ENCODE results near the gene NAP1L4. TPM values are rescaled to one million over a fixed set of nuclear protein-coding genes. Genes with fewer than 3 reads are reported as not detected.

The NAP1L4 gene
- total RNA-seq, 1 experiment from 2014 or later, result 212 TPM

DNA sequence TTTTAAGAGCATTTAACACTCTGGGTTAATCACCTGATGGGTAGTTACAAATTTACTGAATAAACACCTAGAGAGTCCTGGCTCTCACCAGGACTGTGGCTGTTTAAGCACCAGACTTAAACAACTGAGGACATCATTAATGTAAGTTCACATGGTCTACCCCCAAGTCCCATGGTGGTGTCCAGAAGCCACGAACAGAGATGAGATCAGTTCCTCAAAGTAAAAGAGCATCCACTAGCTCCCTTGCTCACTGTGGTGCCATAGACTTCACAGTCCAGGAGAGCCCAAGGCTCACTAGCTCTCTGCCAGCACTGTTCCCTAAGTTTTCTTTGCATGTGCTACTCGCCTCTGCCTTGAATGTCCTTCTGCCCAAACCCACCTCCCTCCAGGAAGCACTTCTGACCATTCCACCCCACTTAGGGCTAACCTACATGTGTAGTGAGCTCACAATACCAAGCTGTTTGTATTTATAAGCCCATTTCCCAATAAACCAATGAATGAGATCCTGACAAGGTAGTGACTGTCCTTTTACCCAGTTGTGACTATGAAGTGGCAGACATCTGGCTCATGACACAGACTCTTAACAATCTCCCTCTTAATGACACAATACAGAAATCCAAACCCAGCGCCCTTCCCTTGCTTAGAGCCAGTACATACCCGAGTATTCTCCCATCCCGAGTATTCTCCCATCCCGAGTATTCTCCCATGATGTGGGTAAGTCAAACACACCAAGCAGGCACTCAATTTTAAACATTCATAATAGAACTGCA is 15.7 kb downstream of the NAP1L4 start:
- H4K20me1 ChIP-seq (ENCODE audit: control insufficient read depth, insufficient read depth, insufficient read length), result no peaks in the 10 kb centered on the region
- H3K18ac ChIP-seq (ENCODE audit: insufficient read length, low read depth, low read length), result no peak overlapping the region
- H4K8ac ChIP-seq (replicated peaks; ENCODE audit: insufficient read length, low read depth, low read length), result no peak overlapping the region
- H3K4ac ChIP-seq (ENCODE audit: low read depth, low read length), result no peak overlapping the region
- H3K36me3 Mint-ChIP-seq (ENCODE audit: insufficient read depth in 1 of 3, low read depth in 3 of 3), result peaks cover 40 to 78% (median 69%) of the 10 kb centered on the region in 3 experiments
- no peaks in the 10 kb centered on the region for H3K9me3 ChIP-seq (ENCODE audit: control insufficient read depth, low read depth, low read length)
- no peak overlapping the region for H3T11ph ChIP-seq (ENCODE audit: low read length)
- no peaks in the 10 kb centered on the region for H3K4me1 Mint-ChIP-seq
- H3K9ac ChIP-seq (ENCODE audit: extremely low read depth, insufficient read length, low read length), result no peak overlapping the region
- H2BK12ac ChIP-seq (ENCODE audit: insufficient read length, low read depth, low read length), result no peak overlapping the region
- H3K4me3 Mint-ChIP-seq, result no peak overlapping the region
- no peaks in the 10 kb centered on the region for H3K23me2 ChIP-seq (ENCODE audit: insufficient read length, low read depth, low read length, poor library complexity, severe bottlenecking)
- H3K14ac ChIP-seq (ENCODE audit: insufficient read depth, low read length), result no peak overlapping the region
- no peak overlapping the region for H2BK15ac ChIP-seq (ENCODE audit: low read depth, low read length)
- peaks cover 22% of the 10 kb centered on the region; the same call in 1 of the 2 replicates for H3K79me2 ChIP-seq (ENCODE audit: insufficient read depth, low read length)
- no peak overlapping the region for H3K27ac ChIP-seq (ENCODE audit: insufficient read length, low read depth, low read length)
- TF ChIP-seq, protein P1, sequence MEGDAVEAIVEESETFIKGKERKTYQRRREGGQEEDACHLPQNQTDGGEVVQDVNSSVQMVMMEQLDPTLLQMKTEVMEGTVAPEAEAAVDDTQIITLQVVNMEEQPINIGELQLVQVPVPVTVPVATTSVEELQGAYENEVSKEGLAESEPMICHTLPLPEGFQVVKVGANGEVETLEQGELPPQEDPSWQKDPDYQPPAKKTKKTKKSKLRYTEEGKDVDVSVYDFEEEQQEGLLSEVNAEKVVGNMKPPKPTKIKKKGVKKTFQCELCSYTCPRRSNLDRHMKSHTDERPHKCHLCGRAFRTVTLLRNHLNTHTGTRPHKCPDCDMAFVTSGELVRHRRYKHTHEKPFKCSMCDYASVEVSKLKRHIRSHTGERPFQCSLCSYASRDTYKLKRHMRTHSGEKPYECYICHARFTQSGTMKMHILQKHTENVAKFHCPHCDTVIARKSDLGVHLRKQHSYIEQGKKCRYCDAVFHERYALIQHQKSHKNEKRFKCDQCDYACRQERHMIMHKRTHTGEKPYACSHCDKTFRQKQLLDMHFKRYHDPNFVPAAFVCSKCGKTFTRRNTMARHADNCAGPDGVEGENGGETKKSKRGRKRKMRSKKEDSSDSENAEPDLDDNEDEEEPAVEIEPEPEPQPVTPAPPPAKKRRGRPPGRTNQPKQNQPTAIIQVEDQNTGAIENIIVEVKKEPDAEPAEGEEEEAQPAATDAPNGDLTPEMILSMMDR (conservative IDR thresholded peaks at IDR 0.05), result no peak
- H3K4me2 ChIP-seq (ENCODE audit: insufficient read depth, insufficient read length, low read length), result no peak overlapping the region
- H2BK5ac ChIP-seq (ENCODE audit: insufficient read length, low read length), result no peak overlapping the region
- H3K27ac Mint-ChIP-seq, result no peak overlapping the region; a peak in 1 of 7 replicates
- no peaks in the 10 kb centered on the region for H3K27me3 ChIP-seq (ENCODE audit: insufficient read depth, low read length)
- no CpG with 5 or more reads among the region's 6 CpGs for WGBS (ENCODE audit: extremely low coverage, insufficient read length, low lambda C conversion rate)
- no peak overlapping the region for H2AFZ ChIP-seq (ENCODE audit: low read length)
- H2AK5ac ChIP-seq (ENCODE audit: insufficient read length, low read length), result no peak overlapping the region
- H3K56ac ChIP-seq (ENCODE audit: insufficient read length, low read depth, low read length), result no peak overlapping the region
- no peak overlapping the region for H2BK120ac ChIP-seq (ENCODE audit: low read depth, low read length, poor library complexity, severe bottlenecking)
- no peak overlapping the region for H2BK20ac ChIP-seq (ENCODE audit: low read depth, low read length, poor library complexity, severe bottlenecking)
- H3K9me3 Mint-ChIP-seq, result no peaks in the 10 kb centered on the region
- DNase-seq, result no peak
- no peak overlapping the region for H3K23ac ChIP-seq (ENCODE audit: insufficient read length, low read depth, low read length)
- no peak overlapping the region for H4K5ac ChIP-seq (ENCODE audit: insufficient read length, low read depth, low read length)
- no peaks in the 10 kb centered on the region for H3K27me3 Mint-ChIP-seq (ENCODE audit: low read depth)
- H3K79me1 ChIP-seq (ENCODE audit: insufficient read depth, low read depth, low read length, poor library complexity, severe bottlenecking), result peaks cover 16% of the 10 kb centered on the region
- H3K4me1 ChIP-seq (ENCODE audit: insufficient read depth, low read length), result no peaks in the 10 kb centered on the region
- no peak overlapping the region for H4K91ac ChIP-seq (ENCODE audit: insufficient read length, low read depth, low read length)

Data from H9 (cell line).